OCI-M1 (cell line): Measurements from ENCODE around the gene MGAT5.

Source experiments
- DNase-seq: peaks from one replicate; lab custom pipeline; 2025; lab: John Stamatoyannopoulos, UW

The MGAT5 gene

GRCh38 chr2:134449751-134450513 is 196.1 kb downstream of the MGAT5 start:
- no peak for DNase-seq

GRCh38 chr2:134451347-134451630 is 197.4 kb downstream of the MGAT5 start:
- no peak for DNase-seq

- DNase-seq: no peak
Observed at GRCh38 chr2:134452042-134452733, 198.3 kb downstream of the MGAT5 start.

DNA sequence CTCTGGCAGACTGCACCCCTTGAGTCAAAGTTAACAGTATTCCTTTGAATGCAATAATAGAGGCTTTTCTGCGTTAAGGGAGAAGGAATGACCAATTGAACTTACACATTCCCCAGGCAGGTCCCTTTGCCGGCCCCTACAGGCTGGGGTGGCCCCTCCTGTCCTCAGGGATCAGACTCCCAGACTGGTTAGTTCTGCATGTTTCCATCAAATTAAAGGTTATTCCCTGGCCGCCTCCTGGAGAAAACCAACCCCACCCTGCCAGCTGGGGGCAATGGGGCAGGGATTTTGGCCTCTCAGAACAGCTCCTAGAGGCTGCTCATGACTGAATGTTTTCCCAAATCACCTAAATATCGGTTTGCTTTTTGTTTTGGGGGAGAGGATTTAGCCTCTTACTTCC is 199.6 kb downstream of the MGAT5 start:
- DNase-seq: no peak

- DNase-seq: no peak
Observed at GRCh38 chr2:134453973-134454372, 200.1 kb downstream of the MGAT5 start.

DNA sequence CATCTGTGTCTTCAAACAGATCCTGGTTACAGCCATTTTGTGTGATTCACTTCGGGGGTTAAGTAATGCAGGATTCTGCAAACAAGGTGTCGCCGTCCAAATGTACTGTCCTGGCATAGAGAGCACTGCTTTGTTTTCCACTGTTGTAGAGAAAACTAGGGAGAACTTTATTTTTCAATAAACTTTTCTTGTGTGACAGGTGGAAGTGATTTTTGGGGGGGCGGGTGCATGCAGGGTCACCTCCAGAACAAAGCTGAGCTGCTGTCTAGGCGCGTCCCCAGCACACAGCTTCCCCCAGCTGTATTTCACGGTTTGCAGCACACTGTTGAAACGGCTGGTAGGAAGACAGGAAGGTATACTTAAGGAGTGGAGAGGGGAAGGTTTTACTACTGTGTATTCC is 200.6 kb downstream of the MGAT5 start:
- no peak for DNase-seq

DNA sequence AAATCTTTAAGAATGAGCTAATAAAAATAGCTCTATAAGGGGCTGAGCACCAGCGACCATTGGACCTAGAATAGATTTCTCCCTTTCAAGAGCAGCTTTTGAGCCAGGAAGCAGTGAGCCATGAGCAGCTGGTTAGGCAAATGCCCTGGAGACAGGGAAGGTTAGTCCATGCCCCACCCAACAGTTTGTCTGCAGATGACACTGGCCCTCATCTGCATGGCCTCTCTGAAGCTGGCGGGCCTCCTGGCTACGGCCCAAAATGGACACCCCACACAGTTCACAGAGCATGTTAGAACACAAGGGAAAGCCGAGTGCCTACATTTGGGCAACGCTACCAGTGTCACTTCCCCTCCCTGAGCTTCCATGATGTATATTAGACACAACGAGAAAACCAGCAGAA is 201.1 kb downstream of the MGAT5 start:
- DNase-seq: no peak

DNA sequence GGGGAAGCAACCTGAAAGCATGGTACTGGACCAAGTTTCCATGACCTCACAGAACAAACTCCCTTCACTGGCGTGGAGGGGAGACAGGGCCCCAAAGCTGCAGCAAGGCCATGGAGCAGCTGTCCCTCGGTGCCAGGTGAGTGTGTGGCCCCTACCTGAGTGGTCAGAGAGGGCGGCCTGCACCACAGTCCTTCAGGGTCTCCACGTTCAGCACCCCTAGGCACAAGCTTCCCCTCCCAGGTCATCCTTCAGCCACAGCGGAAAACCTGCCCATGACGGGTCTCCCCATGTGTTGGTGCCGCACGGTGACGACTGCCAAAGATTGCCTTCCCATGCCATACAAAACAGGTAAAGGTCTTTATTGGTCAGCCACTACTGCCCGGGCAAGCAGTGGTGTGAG is 201.6 kb downstream of the MGAT5 start:
- DNase-seq: no peak

- no peak for DNase-seq
Observed at GRCh38 chr2:134457353-134457752, 203.5 kb downstream of the MGAT5 start.

GRCh38 chr2:134457765-134458472 is 204.0 kb downstream of the MGAT5 start:
- no peak for DNase-seq

DNA sequence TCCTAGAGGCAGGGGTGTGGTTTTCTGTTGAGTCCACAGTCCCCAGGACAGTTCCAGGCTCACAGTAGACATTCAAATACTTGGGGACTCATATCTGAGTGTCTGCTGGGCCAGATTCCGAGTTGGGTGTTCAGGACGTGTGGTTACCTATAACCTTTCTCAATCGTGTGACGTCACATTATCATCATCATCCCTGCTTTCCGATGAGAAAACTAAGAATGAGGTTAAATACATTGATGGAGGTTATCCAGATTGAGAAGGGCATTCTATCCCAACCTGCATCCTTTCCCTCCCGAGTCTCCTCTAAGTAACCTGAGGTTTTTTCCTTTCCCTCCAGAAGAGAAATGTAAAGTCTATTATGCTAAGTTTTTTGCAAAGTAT is 204.6 kb downstream of the MGAT5 start:
- DNase-seq: no peak

GRCh38 chr2:134458950-134459349 is 205.1 kb downstream of the MGAT5 start:
- no peak for DNase-seq

DNA sequence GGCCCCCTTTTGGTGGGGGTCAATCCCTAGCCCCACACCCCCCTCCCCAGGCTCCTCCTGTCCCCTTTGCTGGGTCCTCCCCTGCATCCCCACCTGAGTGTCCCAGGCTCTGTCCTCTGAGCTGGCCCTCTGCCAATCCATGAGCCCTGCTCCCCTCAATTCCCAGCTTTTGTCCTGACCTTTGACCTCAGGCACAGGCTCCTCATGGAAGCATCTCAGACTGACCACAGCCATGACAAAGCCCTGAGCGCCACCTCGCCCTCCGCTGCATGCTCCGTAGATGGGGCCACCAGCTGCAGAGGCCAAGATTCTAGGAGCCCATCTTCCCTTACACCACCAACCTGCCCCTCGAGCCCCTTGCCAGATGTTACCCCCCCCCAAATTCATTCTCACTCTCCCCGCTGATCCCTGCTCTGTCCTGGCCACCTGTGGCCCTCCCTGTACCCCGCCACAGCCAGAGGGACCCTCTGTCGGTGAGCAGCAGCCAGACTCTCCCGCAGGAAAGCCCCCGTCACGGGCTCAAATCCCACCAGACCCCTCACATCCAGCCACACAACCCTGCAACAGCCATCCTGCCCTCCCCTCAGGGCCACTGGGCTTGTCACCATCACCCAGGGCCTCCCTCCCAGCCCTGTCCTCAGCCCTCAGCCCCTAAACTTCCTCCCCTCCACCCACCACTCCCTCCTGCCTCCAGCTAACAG is 206.0 kb downstream of the MGAT5 start:
- DNase-seq: no peak

DNA sequence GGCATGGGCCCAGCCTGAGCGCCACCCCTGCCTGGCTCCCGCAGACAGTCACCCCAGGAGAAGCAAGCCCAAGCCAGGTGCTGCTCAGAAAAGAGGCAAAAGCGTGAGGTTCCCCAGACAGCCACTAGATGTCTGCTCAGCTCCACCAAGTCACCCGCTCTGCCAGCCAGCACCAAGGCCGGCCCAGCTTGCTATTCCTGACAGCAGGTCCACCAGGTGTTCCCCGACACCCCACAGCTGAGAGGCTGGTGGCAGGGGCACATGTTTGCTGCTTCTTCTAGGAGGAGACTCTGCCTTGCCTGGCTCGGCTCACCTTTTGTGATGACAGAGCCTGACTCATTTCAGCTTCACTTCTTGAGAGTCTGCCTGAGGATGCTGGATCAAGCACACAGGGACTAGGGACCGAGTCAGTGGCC is 206.7 kb downstream of the MGAT5 start:
- DNase-seq: peak; percentile 53

DNA sequence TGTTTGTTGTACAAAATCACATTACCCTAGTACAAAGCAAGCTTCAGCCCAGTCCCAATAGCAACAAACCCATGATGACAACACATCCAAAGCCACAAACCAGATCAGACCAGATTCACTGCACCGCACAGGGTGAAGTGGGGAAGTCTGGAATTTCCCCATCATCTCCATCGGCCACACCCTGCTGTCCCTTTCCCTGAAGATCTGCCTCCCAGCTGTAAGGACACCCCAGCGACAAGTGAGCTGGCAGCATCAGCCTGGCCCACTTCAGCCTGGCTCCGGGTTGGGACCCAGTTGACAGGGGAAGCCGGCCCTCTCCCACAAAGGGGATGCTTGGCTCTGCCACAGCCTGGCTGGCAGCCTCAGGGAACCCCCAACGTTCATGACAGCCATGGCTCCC is 207.6 kb downstream of the MGAT5 start:
- no peak for DNase-seq

DNA sequence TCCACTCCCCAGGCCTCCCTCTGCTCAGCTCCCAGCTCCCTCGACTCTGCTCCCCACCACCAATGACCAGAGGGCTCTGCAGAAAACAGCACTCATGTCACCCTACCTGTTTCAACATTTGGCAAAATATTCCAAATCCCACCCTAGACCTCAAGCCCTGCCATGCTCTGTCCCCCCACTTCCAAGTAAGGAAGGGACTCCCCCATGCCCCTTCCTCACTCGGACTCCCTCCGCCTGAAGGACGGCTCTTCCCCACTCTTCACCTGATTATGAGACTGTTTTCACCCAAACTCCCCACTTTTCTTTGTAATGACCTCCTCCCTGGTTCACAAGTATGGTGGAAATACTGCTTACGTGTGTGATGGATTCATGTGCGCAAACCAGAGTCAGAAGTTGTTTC is 208.4 kb downstream of the MGAT5 start:
- DNase-seq: no peak

DNA sequence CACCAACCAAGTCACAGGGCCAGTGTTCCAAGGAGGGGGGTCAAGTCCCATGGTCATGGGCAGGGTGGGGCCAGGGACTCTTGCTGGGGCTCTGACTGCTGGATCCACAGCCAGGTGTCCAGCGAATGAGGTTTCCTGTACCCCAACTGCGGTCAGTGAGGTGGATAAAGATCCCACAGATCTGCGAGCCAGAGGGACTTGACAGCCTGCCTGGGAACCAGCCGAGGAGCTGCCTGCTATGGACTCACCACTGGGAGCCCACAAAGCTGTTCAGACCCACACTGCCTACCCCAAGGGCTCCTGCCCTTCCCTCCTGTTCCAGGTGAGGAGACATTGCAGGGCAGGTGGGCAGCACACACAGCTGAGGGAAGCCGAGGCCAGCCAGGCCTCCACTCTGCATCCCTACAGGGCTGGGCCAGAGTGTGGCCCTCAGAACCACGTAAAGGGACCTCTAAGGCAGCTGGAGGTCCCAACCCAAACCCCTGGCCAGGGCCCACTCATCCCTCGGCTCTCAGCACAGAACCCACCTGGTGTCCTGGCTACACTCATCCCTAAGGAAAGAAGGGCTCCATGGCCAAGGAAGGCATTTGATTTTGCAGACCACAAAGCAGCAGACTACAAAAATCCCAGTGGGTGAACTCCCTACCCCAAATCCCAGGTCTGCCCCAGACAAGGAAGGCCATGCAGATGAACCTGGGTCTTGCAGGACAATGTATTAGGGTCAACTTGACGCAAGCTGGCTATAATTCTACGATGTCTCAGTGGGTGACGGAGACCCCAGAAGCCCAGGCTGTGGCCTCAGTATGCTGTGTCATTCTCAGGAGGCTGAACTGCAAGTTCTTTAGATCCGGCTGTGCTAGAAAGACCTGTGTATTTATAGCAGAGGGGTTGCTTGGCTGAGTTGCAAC is 209.2 kb downstream of the MGAT5 start:
- DNase-seq: no peak

DNA sequence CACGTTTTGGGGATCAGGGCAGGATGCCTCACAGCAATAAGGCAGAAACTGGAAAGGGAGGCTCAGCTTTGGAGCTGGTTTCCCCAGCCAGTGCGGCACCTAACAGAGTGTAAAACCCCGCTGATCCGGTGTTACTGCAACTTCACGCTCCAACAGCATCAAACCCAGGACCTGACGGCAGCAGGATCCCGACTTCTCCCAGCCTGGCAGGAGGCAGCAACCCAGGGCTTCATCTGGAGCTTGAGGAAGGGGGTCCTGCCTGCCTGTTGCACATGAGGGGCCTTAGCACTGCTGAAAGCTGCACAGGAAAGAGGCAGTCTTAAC is 209.8 kb downstream of the MGAT5 start:
- no peak for DNase-seq

DNA sequence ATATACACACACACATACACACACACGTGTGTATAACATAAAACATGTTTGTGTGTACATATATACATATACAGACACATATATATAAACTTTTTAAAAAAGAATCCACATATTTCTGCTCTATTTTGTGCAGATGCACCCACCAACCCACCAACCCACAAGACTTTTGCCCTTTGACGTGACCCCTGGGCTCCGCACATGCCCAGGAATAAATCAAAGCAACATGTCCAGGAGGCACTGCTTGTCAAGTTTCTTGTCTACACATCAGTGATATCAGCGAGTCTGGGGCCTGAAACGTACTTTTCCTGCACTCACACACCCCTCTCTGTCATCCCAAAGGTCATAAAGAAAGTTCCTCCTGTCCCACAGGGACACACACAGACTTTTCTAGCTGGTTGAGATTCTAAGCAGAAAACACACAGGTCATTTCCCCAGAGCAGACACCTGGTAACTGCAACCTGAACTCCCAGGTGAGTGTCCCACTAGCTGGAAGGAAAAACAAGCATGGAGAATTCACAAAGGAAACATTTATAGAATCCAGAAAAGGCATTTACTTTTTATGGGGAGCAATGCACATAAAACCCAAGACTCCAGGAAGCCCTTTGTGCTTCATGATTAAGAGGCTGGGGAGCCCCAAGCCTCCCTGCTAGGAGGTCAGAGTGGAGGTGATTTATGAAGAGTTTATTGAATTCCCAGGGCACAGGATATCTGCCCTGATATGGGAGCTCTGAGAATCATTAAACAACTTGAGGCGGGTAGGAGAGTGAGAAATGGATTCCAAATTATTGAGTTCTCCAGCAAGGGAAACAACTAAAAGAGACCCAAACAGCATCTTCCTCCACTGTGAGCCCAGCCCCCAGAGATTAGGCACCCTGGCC is 211.6 kb downstream of the MGAT5 start:
- no peak for DNase-seq

GRCh38 chr2:134466141-134466540 is 212.3 kb downstream of the MGAT5 start:
- DNase-seq: peak; percentile 14

DNA sequence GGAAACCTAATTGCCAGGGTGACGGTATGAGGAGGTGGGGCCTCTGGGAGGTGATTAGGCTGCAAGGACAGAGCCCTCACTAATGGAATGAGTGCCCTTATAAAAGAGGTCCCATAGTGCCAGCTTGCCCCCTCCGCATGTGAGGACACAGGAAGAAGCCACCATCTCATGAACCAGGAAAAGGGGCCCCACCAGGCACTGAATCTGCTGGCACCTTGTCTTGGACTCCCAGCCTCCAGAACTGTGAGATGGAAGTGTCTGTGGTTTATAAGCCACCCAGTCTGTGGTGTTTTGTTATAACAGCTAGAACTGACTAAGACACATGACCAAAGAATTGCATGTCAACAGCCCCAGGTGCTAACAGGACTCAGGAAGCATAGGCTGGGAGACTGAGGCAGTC is 214.3 kb downstream of the MGAT5 start:
- DNase-seq: no peak
